HG02798 (cell line): ENCODE data around the gene MEF2B.

ENCODE experiments used
- ATAC-seq: cut with Tn5 transposase; IDR thresholded peaks from one replicate; pipeline ENCODE4 v1.9.1; 2021; ENCODE audit warnings: mild to moderate bottlenecking; ENCODE audit not compliant: unreplicated experiment, poor library complexity

MEF2B gene

GRCh38 chr19:19170053-19170872 is at the start of gene MEF2B:
Gene MEF2B, minus strand, starts transcription at chr19:19170263. Its CDS starts 19,528 bp downstream, at chr19:19150735.
- ATAC-seq = peak; percentile 93

GRCh38 chr19:19218911-19219310 is 48.8 kb upstream of the MEF2B start:
- no peak for ATAC-seq

GRCh38 chr19:19217099-19217498 is 47.0 kb upstream of the MEF2B start:
- no peak for ATAC-seq

- ATAC-seq = no peak
Observed at GRCh38 chr19:19215792-19216191, 45.7 kb upstream of the MEF2B start.

- no peak for ATAC-seq
Observed at GRCh38 chr19:19214892-19215291, 44.8 kb upstream of the MEF2B start.

GRCh38 chr19:19214159-19214490 is 44.1 kb upstream of the MEF2B start:
- ATAC-seq = no peak

GRCh38 chr19:19213426-19214158 is 43.5 kb upstream of the MEF2B start:
- ATAC-seq = no peak

- no peak for ATAC-seq
Observed at GRCh38 chr19:19212916-19213315, 42.9 kb upstream of the MEF2B start.

GRCh38 chr19:19211499-19212420 is 41.7 kb upstream of the MEF2B start, which contains the start of gene NCAN:
Gene NCAN, plus strand, starts transcription at chr19:19211958. Its CDS starts 4,996 bp downstream, at chr19:19216954.
- no peak for ATAC-seq

GRCh38 chr19:19209372-19209771 is 39.3 kb upstream of the MEF2B start:
- no peak for ATAC-seq

- no peak for ATAC-seq
Observed at GRCh38 chr19:19207637-19208572, 37.8 kb upstream of the MEF2B start.

GRCh38 chr19:19206938-19207337 is 36.9 kb upstream of the MEF2B start:
- no peak for ATAC-seq

- no peak for ATAC-seq
Observed at GRCh38 chr19:19205416-19206410, 35.6 kb upstream of the MEF2B start.

GRCh38 chr19:19204181-19204580 is 34.1 kb upstream of the MEF2B start:
- ATAC-seq = no peak

GRCh38 chr19:19203012-19203856 is 33.2 kb upstream of the MEF2B start, which contains the start of gene NR2C2AP:
Gene NR2C2AP, minus strand, starts transcription at chr19:19203414. Its CDS starts 354 bp downstream, at chr19:19203060.
- ATAC-seq = peak; percentile 86

GRCh38 chr19:19202707-19203011 is 32.6 kb upstream of the MEF2B start:
- peak; percentile 17 for ATAC-seq
